MM.1S (cell line): ENCODE results near the gene STARD3.

Source experiments
- DNase-seq: peaks from one replicate; pipeline ENCODE4 v3.0.0-alpha.2; 2015
- H2AFZ ChIP-seq: fragments of 300-600 bp; sonication (generic); 2 replicates; pipeline ENCODE4 v1.6.0; 2016; ENCODE audit warnings: antibody characterized with exemption, low read length
- H3F3A ChIP-seq: fragments of 300-600 bp; sonication (generic); 2 replicates; pipeline ENCODE4 v1.6.1; 2016; ENCODE audit warnings: mild to moderate bottlenecking, antibody characterized with exemption, low read length, moderate library complexity, mixed read lengths; ENCODE audit not compliant: insufficient read depth
- H3K27ac ChIP-seq: fragments of 300-600 bp; sonication (generic); 2 replicates; pipeline ENCODE4 v1.5.1; 2016; ENCODE audit warnings: mild to moderate bottlenecking, low read length
- H3K27me3 ChIP-seq: fragments of 300-600 bp; sonication (generic); replicated peaks from 2 replicates; pipeline ENCODE4 v1.6.0; 2016; ENCODE audit warnings: low read length; ENCODE audit not compliant: insufficient read depth
- H3K36me3 ChIP-seq: fragments of 300-600 bp; sonication (generic); replicated peaks from 2 replicates; pipeline ENCODE4 v1.6.1; 2016; ENCODE audit warnings: mild to moderate bottlenecking, low read length, mixed read lengths; ENCODE audit not compliant: insufficient read depth
- H3K4me1 ChIP-seq: fragments of 300-600 bp; sonication (generic); 2 replicates; pipeline ENCODE4 v1.6.1; 2016; ENCODE audit warnings: low read length, mixed read lengths
- H3K4me2 ChIP-seq: fragments of 300-600 bp; sonication (generic); 2 replicates; pipeline ENCODE4 v1.6.0; 2016; ENCODE audit warnings: low read depth, low read length
- H3K4me3 ChIP-seq: fragments of 300-600 bp; sonication (generic); 2 replicates; pipeline ENCODE4 v1.5.1; 2016; ENCODE audit warnings: low read length, mixed read lengths
- H3K79me2 ChIP-seq: fragments of 300-600 bp; sonication (generic); 2 replicates; pipeline ENCODE4 v1.6.1; 2016; ENCODE audit warnings: mixed run types, low read length, mixed read lengths
- H3K9ac ChIP-seq: fragments of 300-600 bp; sonication (generic); 2 replicates; pipeline ENCODE4 v1.6.1; 2016; ENCODE audit warnings: low read length, mixed read lengths
- H3K9me2 ChIP-seq: fragments of 300-600 bp; sonication (generic); replicated peaks from 2 replicates; pipeline ENCODE4 v1.6.1; 2016; ENCODE audit warnings: mild to moderate bottlenecking, low read length, mixed read lengths; ENCODE audit not compliant: insufficient read depth
- H3K9me3 ChIP-seq: fragments of 300-600 bp; sonication (generic); replicated peaks from 2 replicates; pipeline ENCODE4 v1.6.1; 2016; ENCODE audit warnings: mild to moderate bottlenecking, low read length, mixed read lengths; ENCODE audit not compliant: insufficient read depth
- H4K20me1 ChIP-seq: fragments of 300-600 bp; sonication (generic); 2 replicates; pipeline ENCODE4 v1.6.1; 2016; ENCODE audit warnings: mild to moderate bottlenecking, low read length, moderate library complexity, mixed read lengths; ENCODE audit not compliant: insufficient read depth
- EZH2 ChIP-seq: fragments of 300-600 bp; sonication (generic); optimal IDR thresholded peaks from 2 replicates; pipeline ENCODE3; 2017; ENCODE audit warnings: low read depth, mild to moderate bottlenecking, antibody characterized with exemption, low read length, mixed read lengths
- EZH2phosphoT487 ChIP-seq: fragments of 300-600 bp; sonication (generic); IDR thresholded peaks from 2 replicates; pipeline ENCODE4 v1.6.1; 2018; ENCODE audit warnings: antibody characterized with exemption, low read length
- TF ChIP-seq, protein P1 (sequence below): fragments of 300-600 bp; sonication (generic); IDR thresholded peaks from 2 replicates; pipeline ENCODE4 v1.5.1; 2016; ENCODE audit warnings: antibody characterized with exemption, low read length, mixed read lengths

STARD3 gene

DNA sequence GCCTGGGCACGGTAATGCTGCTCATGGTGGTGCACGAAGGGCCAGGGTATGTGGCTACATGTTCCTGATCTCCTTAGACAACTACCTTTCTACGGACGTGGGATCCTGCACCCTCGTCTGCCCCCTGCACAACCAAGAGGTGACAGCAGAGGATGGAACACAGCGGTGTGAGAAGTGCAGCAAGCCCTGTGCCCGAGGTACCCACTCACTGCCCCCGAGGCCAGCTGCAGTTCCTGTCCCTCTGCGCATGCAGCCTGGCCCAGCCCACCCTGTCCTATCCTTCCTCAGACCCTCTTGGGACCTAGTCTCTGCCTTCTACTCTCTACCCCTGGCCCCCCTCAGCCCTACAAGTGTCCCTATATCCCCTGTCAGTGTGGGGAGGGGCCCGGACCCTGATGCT is 74.9 kb downstream of the STARD3 start:
- no peak for DNase-seq
- Histone ChIP-seq H3K9me2 (no peaks in the 10 kb centered on the region), H4K20me1 (no peaks in the 10 kb centered on the region), H3K4me1 (peaks cover 7% of the 10 kb centered on the region), H2AFZ (no peak overlapping the region), H3F3A (no peaks in the 10 kb centered on the region), H3K9me3 (no peaks in the 10 kb centered on the region), H3K79me2 (no peaks in the 10 kb centered on the region), H3K27me3 (no peaks in the 10 kb centered on the region), H3K9ac (no peak overlapping the region), H3K36me3 (no peaks in the 10 kb centered on the region), H3K4me3 (no peak overlapping the region), H3K27ac (no peak overlapping the region), H3K4me2 (no peak overlapping the region)
- TF ChIP-seq, protein P1, sequence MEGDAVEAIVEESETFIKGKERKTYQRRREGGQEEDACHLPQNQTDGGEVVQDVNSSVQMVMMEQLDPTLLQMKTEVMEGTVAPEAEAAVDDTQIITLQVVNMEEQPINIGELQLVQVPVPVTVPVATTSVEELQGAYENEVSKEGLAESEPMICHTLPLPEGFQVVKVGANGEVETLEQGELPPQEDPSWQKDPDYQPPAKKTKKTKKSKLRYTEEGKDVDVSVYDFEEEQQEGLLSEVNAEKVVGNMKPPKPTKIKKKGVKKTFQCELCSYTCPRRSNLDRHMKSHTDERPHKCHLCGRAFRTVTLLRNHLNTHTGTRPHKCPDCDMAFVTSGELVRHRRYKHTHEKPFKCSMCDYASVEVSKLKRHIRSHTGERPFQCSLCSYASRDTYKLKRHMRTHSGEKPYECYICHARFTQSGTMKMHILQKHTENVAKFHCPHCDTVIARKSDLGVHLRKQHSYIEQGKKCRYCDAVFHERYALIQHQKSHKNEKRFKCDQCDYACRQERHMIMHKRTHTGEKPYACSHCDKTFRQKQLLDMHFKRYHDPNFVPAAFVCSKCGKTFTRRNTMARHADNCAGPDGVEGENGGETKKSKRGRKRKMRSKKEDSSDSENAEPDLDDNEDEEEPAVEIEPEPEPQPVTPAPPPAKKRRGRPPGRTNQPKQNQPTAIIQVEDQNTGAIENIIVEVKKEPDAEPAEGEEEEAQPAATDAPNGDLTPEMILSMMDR = no peak
- TF ChIP-seq EZH2phosphoT487 (no peak), EZH2 (no peak)
